A549 (cell line): ENCODE data around the gene ZNF740. TPM values are rescaled to one million over a fixed set of nuclear protein-coding genes. Genes with fewer than 3 reads are reported as not detected.
"Not testable (repeated sequence)": the region's sequence is repeated elsewhere in the genome, so short reads cannot be mapped to it uniquely, and the experiment has no call there.

ENCODE experiments used
- ATAC-seq, 2 experiments: fragments of 200-7000 bp in 1 of 2; fragments of >200 bp in 1 of 2; cut with Nextera tagmentation in 1 of 2; cut with Tn5 transposase in 1 of 2; 3 replicates each; pipeline versions ENCODE4 v1.8.0 to v1.9.1; 2018 to 2020; ENCODE audit warnings: mild to moderate bottlenecking in 1 of 2, moderate library complexity in 1 of 2
- CTCF ChIA-PET: fragments of 300-600 bp; sonication (Branson Sonifier 250); formaldehyde crosslinking; extraction: SDS; loops from one replicate; lab custom pipeline; 2021; ENCODE audit warnings: antibody characterized with exemption, inconsistent platforms; lab: Yijun Ruan, JAX
- POLR2A ChIA-PET: fragments of 350-600 bp; formaldehyde crosslinking; extraction: SDS; loops from one replicate; lab custom pipeline; 2021; ENCODE audit warnings: antibody characterized with exemption, inconsistent platforms; lab: Yijun Ruan, JAX
- DNase-seq, 2 experiments: peaks; one replicate each; pipeline versions ENCODE4 v3.0.0 to v3.0.0-alpha.2; 2011 to 2016; ENCODE audit warnings: low read depth in 1 of 2, low spot score in 1 of 2
- FAIRE-seq: peaks from 2 replicates; lab custom pipeline; 2011; peaks lifted over from hg19 to GRCh38; lab: Jason Lieb, UNC
- H3K27ac ChIP-seq, 2 experiments: fragments of >200 bp; sonication (Bioruptor Twin); formaldehyde crosslinking; 3 replicates each; pipeline ENCODE4 v1.5.1; 2016 to 2017
- H3K4me1 ChIP-seq: fragments of >200 bp; sonication (Bioruptor Twin); formaldehyde crosslinking; 3 replicates; pipeline ENCODE4 v1.6.1; 2016
- H3K4me2 ChIP-seq: fragments of >200 bp; sonication (Bioruptor Twin); formaldehyde crosslinking; 3 replicates; pipeline ENCODE4 v1.6.1; 2016
- H3K4me3 ChIP-seq: fragments of >200 bp; sonication (Bioruptor Twin); formaldehyde crosslinking; 3 replicates; pipeline ENCODE4 v1.5.1; 2016
- H3K9me3 ChIP-seq: fragments of >200 bp; sonication (Bioruptor Twin); formaldehyde crosslinking; 3 replicates; pipeline ENCODE4 v1.6.1; 2016
- CBX2 ChIP-seq: fragments of 200-600 bp; sonication (generic); IDR thresholded peaks from 2 replicates; pipeline ENCODE4 v1.6.1; 2016; ENCODE audit warnings: low read depth, mild to moderate bottlenecking, borderline replicate concordance
- CHD2 ChIP-seq: fragments of 150-350 bp; IDR thresholded peaks from 2 replicates; pipeline ENCODE4 v1.6.1; 2014; ENCODE audit warnings: low read length; ENCODE audit not compliant: partially characterized antibody
- FOSB ChIP-seq: fragments of 250-450 bp; sonication (Bioruptor Pico); IDR thresholded peaks from 2 replicates; pipeline ENCODE4 v1.5.0; 2020; ENCODE audit warnings: mild to moderate bottlenecking, moderate library complexity
- FOSL2 ChIP-seq, 2 experiments: fragments of 450-650 bp in 1 of 2; fragments of >200 bp in 1 of 2; sonication (Bioruptor Twin) in 1 of 2; formaldehyde crosslinking; IDR thresholded peaks; 2 replicates each; pipeline versions ENCODE4 v1.5.0 to v1.6.1; 2016 to 2020; ENCODE audit warnings: mild to moderate bottlenecking in 1 of 2, moderate library complexity in 1 of 2
- FOXS1 ChIP-seq: fragments of 250-450 bp; sonication (Bioruptor Pico); IDR thresholded peaks from 2 replicates; pipeline ENCODE4 v1.5.0; 2020; ENCODE audit warnings: mild to moderate bottlenecking, moderate library complexity
- HOXA7 ChIP-seq: fragments of 250-450 bp; sonication (Bioruptor Pico); IDR thresholded peaks from 2 replicates; pipeline ENCODE4 v1.5.0; 2020; ENCODE audit warnings: mild to moderate bottlenecking, moderate library complexity
- JUN ChIP-seq, 2 experiments: fragments of >200 bp; sonication (Bioruptor Twin); formaldehyde crosslinking; IDR thresholded peaks; 2 replicates in 1 of 2; 3 replicates in 1 of 2; pipeline ENCODE4 v1.6.1; 2016 to 2017
- KDM5A ChIP-seq: fragments of 200-600 bp; sonication (generic); IDR thresholded peaks from 2 replicates; pipeline ENCODE4 v1.6.1; 2016; ENCODE audit warnings: antibody characterized with exemption, mild to moderate bottlenecking
- MAFK ChIP-seq: fragments of 450-650 bp; IDR thresholded peaks from 2 replicates; pipeline ENCODE4 v1.6.1; 2014; ENCODE audit not compliant: partially characterized antibody
- NPAS2 ChIP-seq: fragments of 250-450 bp; sonication (Bioruptor Pico); IDR thresholded peaks from 2 replicates; pipeline ENCODE4 v1.8.0; 2022; ENCODE audit warnings: mild to moderate bottlenecking, moderate library complexity, borderline replicate concordance
- POLR2A ChIP-seq: IDR thresholded peaks from 2 replicates; pipeline ENCODE4 v1.6.1; 2012; ENCODE audit warnings: mild to moderate bottlenecking, low read length
- TP53 ChIP-seq: fragments of 250-450 bp; sonication (Bioruptor Pico); IDR thresholded peaks from 2 replicates; pipeline ENCODE4 v1.5.0; 2021; ENCODE audit warnings: mild to moderate bottlenecking, moderate library complexity
- ZFP36 ChIP-seq: fragments of 450-650 bp; IDR thresholded peaks from 2 replicates; pipeline ENCODE4 v1.6.1; 2014; ENCODE audit warnings: borderline replicate concordance; ENCODE audit not compliant: partially characterized antibody
- ZSCAN20 ChIP-seq: fragments of 250-450 bp; sonication (Bioruptor Pico); IDR thresholded peaks from 2 replicates; pipeline ENCODE4 v1.8.0; 2022; ENCODE audit warnings: mild to moderate bottlenecking, moderate library complexity
- WGBS: methylation state at CpG from one replicate; pipeline ENCODE4 v1.1.6; 2017; ENCODE audit errors: missing lambda C conversion rate; 5-methylcytosine and 5-hydroxymethylcytosine counted together
- polyA plus RNA-seq, 4 experiments: library from polyadenylated mRNA; depleted of rRNA in 3 of 4; stranded (reverse); fragments of >200 nt; fragmentation: RNase III in 1 of 4; extraction: RNeasy Plus Mini Kit Qiagen cat#74134 plus additional on column Dnase treatment in 1 of 4; gene quantifications; 2 replicates in 3 of 4; 3 replicates in 1 of 4; pipeline ENCODE4 v1.2.3, GENCODE V29; 2011 to 2017

Gene ZNF740
- polyA plus RNA-seq, 2 of the 4 experiments (the other 2 are of a cell fraction) = 15.1 to 28.8 TPM

DNA sequence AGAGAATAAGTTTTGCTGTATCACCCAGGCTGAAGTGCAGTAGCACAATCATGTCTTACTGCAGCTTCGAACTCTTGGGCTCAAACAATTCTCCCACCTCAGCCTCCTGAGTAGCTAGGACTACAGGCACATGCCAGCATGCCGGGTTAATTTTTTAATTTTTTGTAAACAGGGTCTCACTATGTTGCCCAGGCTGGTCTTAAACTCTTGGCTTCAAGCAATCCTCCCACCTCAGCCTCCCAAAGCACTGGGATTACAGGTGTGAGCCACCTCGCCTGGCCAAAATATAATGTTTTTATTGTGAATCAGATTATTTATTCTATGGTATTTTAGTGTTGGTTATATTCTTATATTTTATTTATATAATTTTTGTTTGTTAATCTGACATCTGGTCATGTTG is 3.8 kb upstream of the ZNF740 start:
- H3K9me3 ChIP-seq = no peaks in the 10 kb centered on the region
- TF ChIP-seq HOXA7 (CRISPR knock-in tag) = no peak
- TF ChIP-seq ZFP36 = no peak
- no peak for TF ChIP-seq MAFK
- no peak for TF ChIP-seq NPAS2 (CRISPR knock-in tag)
- no peak for TF ChIP-seq ZSCAN20
- no peak for FAIRE-seq
- H3K4me2 ChIP-seq = no peak overlapping the region
- peaks cover 57% of the 10 kb centered on the region for H3K4me1 ChIP-seq
- ATAC-seq = no peak
- ChIA-PET CTCF (interaction anchor here (0.8 to 36.2 kb wide), 5 partner anchors 8 to 111 kb away, joined by 3 to 646 read pairs (median 14); partner anchors contain the start of genes ITGB7 and SPRYD3), POLR2A (no interaction called here)
- no peak overlapping the region for H3K4me3 ChIP-seq
- DNase-seq = no peak
- H3K27ac ChIP-seq = peak overlapping the region; percentile 41 to 43; a peak in 2 of 6 replicates
- WGBS = 96% methylated on average over 3 of the region's 3 CpGs

GRCh38 chr12:53177447-53177846 is 3.1 kb upstream of the ZNF740 start:
- H3K4me3 ChIP-seq, H3K9me3 ChIP-seq, H3K4me2 ChIP-seq, FAIRE-seq, DNase-seq, POLR2A ChIA-PET, ATAC-seq: not testable (repeated sequence)
- H3K27ac ChIP-seq = peak overlapping the region in 1 of 2 experiments; percentile 16; a peak in 2 of 6 replicates
- CTCF ChIA-PET = interaction anchor here (1.2 to 36.2 kb wide), 3 partner anchors 15 to 111 kb away, joined by 3 to 646 read pairs (median 451); partner anchors contain the start of gene ITGB7
- H3K4me1 ChIP-seq = peaks cover 57% of the 10 kb centered on the region
- WGBS = 90% methylated on average over 6 of the region's 6 CpGs

GRCh38 chr12:53178803-53179202 is 1.7 kb upstream of the ZNF740 start:
- FAIRE-seq, DNase-seq, H3K9me3 ChIP-seq, ATAC-seq, POLR2A ChIA-PET, H3K4me3 ChIP-seq, H3K4me2 ChIP-seq: not testable (repeated sequence)
- WGBS = 95% methylated on average over 14 of the region's 14 CpGs
- H3K4me1 ChIP-seq = peaks cover 54% of the 10 kb centered on the region
- CTCF ChIA-PET = interaction anchor here (22.9 to 36.2 kb wide), 2 partner anchors 17 to 20 kb away, joined by 451 to 646 read pairs; partner anchors contain the start of gene ITGB7
- peak overlapping the region in 1 of 2 experiments; percentile 93; a peak in 2 of 6 replicates for H3K27ac ChIP-seq

GRCh38 chr12:53179687-53180219 is 769 bp upstream of the ZNF740 start:
- no peak for DNase-seq
- peak; percentile 36; the same call in 1 of the 2 replicates for TF ChIP-seq FOSB (CRISPR knock-in tag)
- no peak for TF ChIP-seq TP53 (CRISPR knock-in tag)
- TF ChIP-seq, all 56 proteins: peak for 1
- peak overlapping the region; percentile 98 for H3K4me2 ChIP-seq
- CTCF ChIA-PET = interaction anchor here (1.0 to 36.2 kb wide), 4 partner anchors 18 to 114 kb away, joined by 3 to 646 read pairs (median 236); partner anchors contain the start of gene ITGB7
- ATAC-seq = peak; percentile 32 to 33; a peak in 5 of 6 replicates
- peak overlapping the region; percentile 76 for H3K4me3 ChIP-seq
- POLR2A ChIA-PET = interaction anchor here (0.7 to 2.3 kb wide), 16 partner anchors 9 to 141 kb away, joined by 3 to 33 read pairs (median 6); partner anchors contain the start of genes MYG1, SOAT2 and SPRYD3
- H3K27ac ChIP-seq = peak overlapping the region; percentile 92 to 93
- no peak for FAIRE-seq
- WGBS = 14% methylated on average over 12 of the region's 12 CpGs
- H3K9me3 ChIP-seq = no peaks in the 10 kb centered on the region
- peaks cover 44% of the 10 kb centered on the region for H3K4me1 ChIP-seq

GRCh38 chr12:53180931-53181645 is 566 bp downstream of the ZNF740 start:
- ChIA-PET POLR2A (interaction anchor here (0.6 to 2.3 kb wide), 18 partner anchors 10 to 198 kb away, joined by 3 to 33 read pairs (median 6); partner anchors contain the start of genes MYG1, PFDN5 and SPRYD3), CTCF (interaction anchor here (0.6 to 36.2 kb wide), 9 partner anchors 17 to 116 kb away, joined by 3 to 646 read pairs (median 6); partner anchors contain the start of gene ITGB7)
- H3K27ac ChIP-seq = peak overlapping the region; percentile 92 to 93
- TF ChIP-seq CHD2 (no peak), JUN (IDR thresholded peaks at IDR 0.05) (peak in 1 of 2 experiments; percentile 46; a peak in 1 of 5 replicates), CBX2 (no peak), TP53 (CRISPR knock-in tag) (0 out of 2 replicates have a peak, but pooled peaks have one; percentile 44), KDM5A (peak; percentile 38; the same call in 1 of the 2 replicates), POLR2A (peak; percentile 87), FOXS1 (CRISPR knock-in tag) (no peak), FOSL2 (IDR thresholded peaks at IDR 0.05) (no peak), FOSL2 (CRISPR knock-in tag; IDR thresholded peaks at IDR 0.05) (0 out of 2 replicates have a peak, but pooled peaks have one; percentile 2)
- 4% methylated on average over 41 of the region's 57 CpGs for WGBS
- no peaks in the 10 kb centered on the region for H3K9me3 ChIP-seq
- peak overlapping the region; percentile 82 for H3K4me2 ChIP-seq
- peaks cover 32% of the 10 kb centered on the region for H3K4me1 ChIP-seq
- ATAC-seq (peak; percentile 76 to 87), FAIRE-seq (no peak), DNase-seq (peak; percentile 88 to 91)
- peak overlapping the region; percentile 76 for H3K4me3 ChIP-seq
